Measurements from ENCODE around the gene DDX51.
"Not testable (repeated sequence)": the region's sequence is repeated elsewhere in the genome, so short reads cannot be mapped to it uniquely, and the experiment has no call there.

The DDX51 gene

GRCh38 chr12:132143336-132144071 is 615 bp downstream of the DDX51 start:
- DNase-seq (ENCODE audit: insufficient read length, low spot score) (no peak), FAIRE-seq (peak; percentile 55)

GRCh38 chr12:132142679-132143335 is 1.3 kb downstream of the DDX51 start:
- FAIRE-seq = no peak

More at GRCh38 chr12:132143336-132144071, 615 bp downstream of the DDX51 start:
- TF ChIP-seq POLR2A (IDR thresholded peaks at IDR 0.05; ENCODE audit: low read depth, low read length) (no peak), POU2F2 (IDR thresholded peaks at IDR 0.05; ENCODE audit: low read depth, low read length) (no peak), TAF1 (IDR thresholded peaks at IDR 0.05; ENCODE audit: low read depth, low read length) (no peak), PAX5 (IDR thresholded peaks at IDR 0.05; ENCODE audit: insufficient read depth, low read length, severe bottlenecking) (no peak), POLR2AphosphoS5 (IDR thresholded peaks at IDR 0.05; ENCODE audit: low read depth, low read length) (no peak), SPI1 (IDR thresholded peaks at IDR 0.05; ENCODE audit: low read depth, low read length) (no peak)

GRCh38 chr12:132141976-132142678 is 2.0 kb downstream of the DDX51 start:
- no peak for DNase-seq (ENCODE audit: insufficient read length, low spot score)
- no peak for TF ChIP-seq POU2F2 (IDR thresholded peaks at IDR 0.05; ENCODE audit: low read depth, low read length)
- no peak for TF ChIP-seq POLR2A (IDR thresholded peaks at IDR 0.05; ENCODE audit: low read depth, low read length)
- TF ChIP-seq POLR2AphosphoS5 (IDR thresholded peaks at IDR 0.05; ENCODE audit: low read depth, low read length) = no peak
- TF ChIP-seq SPI1 (IDR thresholded peaks at IDR 0.05; ENCODE audit: low read depth, low read length) = no peak
- TF ChIP-seq PAX5 (IDR thresholded peaks at IDR 0.05; ENCODE audit: insufficient read depth, low read length, severe bottlenecking) = no peak
- no peak for TF ChIP-seq TAF1 (IDR thresholded peaks at IDR 0.05; ENCODE audit: low read depth, low read length)
- no peak for FAIRE-seq

More at GRCh38 chr12:132142679-132143335, 1.3 kb downstream of the DDX51 start:
- no peak for DNase-seq (ENCODE audit: insufficient read length, low spot score)
- TF ChIP-seq SPI1 (IDR thresholded peaks at IDR 0.05; ENCODE audit: low read depth, low read length) (no peak), POU2F2 (IDR thresholded peaks at IDR 0.05; ENCODE audit: low read depth, low read length) (no peak), TAF1 (IDR thresholded peaks at IDR 0.05; ENCODE audit: low read depth, low read length) (no peak), PAX5 (IDR thresholded peaks at IDR 0.05; ENCODE audit: insufficient read depth, low read length, severe bottlenecking) (no peak), POLR2A (IDR thresholded peaks at IDR 0.05; ENCODE audit: low read depth, low read length) (no peak), POLR2AphosphoS5 (IDR thresholded peaks at IDR 0.05; ENCODE audit: low read depth, low read length) (no peak)

GRCh38 chr12:132140918-132141841 is 2.9 kb downstream of the DDX51 start:
- TF ChIP-seq POLR2A (IDR thresholded peaks at IDR 0.05; ENCODE audit: low read depth, low read length) (no peak), POU2F2 (IDR thresholded peaks at IDR 0.05; ENCODE audit: low read depth, low read length) (no peak), TAF1 (IDR thresholded peaks at IDR 0.05; ENCODE audit: low read depth, low read length) (no peak), POLR2AphosphoS5 (IDR thresholded peaks at IDR 0.05; ENCODE audit: low read depth, low read length) (no peak)
- FAIRE-seq = no peak
- no peak for DNase-seq (ENCODE audit: insufficient read length, low spot score)

- FAIRE-seq (no peak), DNase-seq (ENCODE audit: insufficient read length, low spot score) (no peak)
- TF ChIP-seq POLR2A (IDR thresholded peaks at IDR 0.05; ENCODE audit: low read depth, low read length) (no peak), SPI1 (IDR thresholded peaks at IDR 0.05; ENCODE audit: low read depth, low read length) (no peak), TAF1 (IDR thresholded peaks at IDR 0.05; ENCODE audit: low read depth, low read length) (no peak), POLR2AphosphoS5 (IDR thresholded peaks at IDR 0.05; ENCODE audit: low read depth, low read length) (no peak), POU2F2 (IDR thresholded peaks at IDR 0.05; ENCODE audit: low read depth, low read length) (no peak), PAX5 (IDR thresholded peaks at IDR 0.05; ENCODE audit: insufficient read depth, low read length, severe bottlenecking) (no peak)
These were observed 3.6 kb downstream of the DDX51 start for GRCh38 chr12:132140501-132140900.

- FAIRE-seq = no peak
- DNase-seq (ENCODE audit: insufficient read length, low spot score) = no peak
- no peak for TF ChIP-seq SPI1 (IDR thresholded peaks at IDR 0.05; ENCODE audit: low read depth, low read length)
These were observed 4.2 kb downstream of the DDX51 start for GRCh38 chr12:132139912-132140311.

- DNase-seq (ENCODE audit: insufficient read length, low spot score) (no peak), FAIRE-seq (no peak)
- TF ChIP-seq POU2F2 (IDR thresholded peaks at IDR 0.05; ENCODE audit: low read depth, low read length) (no peak), POLR2AphosphoS5 (IDR thresholded peaks at IDR 0.05; ENCODE audit: low read depth, low read length) (no peak), PAX5 (IDR thresholded peaks at IDR 0.05; ENCODE audit: insufficient read depth, low read length, severe bottlenecking) (no peak), POLR2A (IDR thresholded peaks at IDR 0.05; ENCODE audit: low read depth, low read length) (no peak), TAF1 (IDR thresholded peaks at IDR 0.05; ENCODE audit: low read depth, low read length) (no peak), SPI1 (IDR thresholded peaks at IDR 0.05; ENCODE audit: low read depth, low read length) (no peak)
These were observed 4.9 kb downstream of the DDX51 start for GRCh38 chr12:132138941-132139871.

GRCh38 chr12:132137483-132138125 is 6.5 kb downstream of the DDX51 start:
- peak; percentile 16 for FAIRE-seq
- no peak for DNase-seq (ENCODE audit: insufficient read length, low spot score)
- no peak for TF ChIP-seq TAF1 (IDR thresholded peaks at IDR 0.05; ENCODE audit: low read depth, low read length)
- TF ChIP-seq POLR2A (IDR thresholded peaks at IDR 0.05; ENCODE audit: low read depth, low read length) = peak; percentile 37; the same call in 1 of the 2 replicates

- FAIRE-seq; DNase-seq (ENCODE audit: insufficient read length, low spot score): not testable (repeated sequence)
These were observed 7.9 kb downstream of the DDX51 start for GRCh38 chr12:132136226-132136625.

- FAIRE-seq; DNase-seq (ENCODE audit: insufficient read length, low spot score): not testable (repeated sequence)
These were observed 9.4 kb downstream of the DDX51 start for GRCh38 chr12:132134653-132135183.

Measured in GM12891 (cell line).